ENCODE results near the gene REX1BD.

GRCh38 chr19:18601875-18602274 is 13.3 kb downstream of the REX1BD start:
- TF ChIP-seq TOX (CRISPR knock-in tag; IDR thresholded peaks at IDR 0.05; ENCODE audit: borderline replicate concordance) (no peak), ZNF70 (CRISPR knock-in tag; IDR thresholded peaks at IDR 0.05) (no peak), ZFP3 (CRISPR knock-in tag; IDR thresholded peaks at IDR 0.05) (no peak), ZNF8 (CRISPR knock-in tag; IDR thresholded peaks at IDR 0.05) (no peak), TSHZ2 (CRISPR knock-in tag; IDR thresholded peaks at IDR 0.05) (no peak), ESRRG (CRISPR knock-in tag; IDR thresholded peaks at IDR 0.05) (no peak), RARB (CRISPR knock-in tag; IDR thresholded peaks at IDR 0.05) (no peak), CREB5 (CRISPR knock-in tag; IDR thresholded peaks at IDR 0.05; ENCODE audit: low read depth) (no peak), ISL1 (CRISPR knock-in tag; IDR thresholded peaks at IDR 0.05) (no peak)
- TF ChIP-seq, protein P1, sequence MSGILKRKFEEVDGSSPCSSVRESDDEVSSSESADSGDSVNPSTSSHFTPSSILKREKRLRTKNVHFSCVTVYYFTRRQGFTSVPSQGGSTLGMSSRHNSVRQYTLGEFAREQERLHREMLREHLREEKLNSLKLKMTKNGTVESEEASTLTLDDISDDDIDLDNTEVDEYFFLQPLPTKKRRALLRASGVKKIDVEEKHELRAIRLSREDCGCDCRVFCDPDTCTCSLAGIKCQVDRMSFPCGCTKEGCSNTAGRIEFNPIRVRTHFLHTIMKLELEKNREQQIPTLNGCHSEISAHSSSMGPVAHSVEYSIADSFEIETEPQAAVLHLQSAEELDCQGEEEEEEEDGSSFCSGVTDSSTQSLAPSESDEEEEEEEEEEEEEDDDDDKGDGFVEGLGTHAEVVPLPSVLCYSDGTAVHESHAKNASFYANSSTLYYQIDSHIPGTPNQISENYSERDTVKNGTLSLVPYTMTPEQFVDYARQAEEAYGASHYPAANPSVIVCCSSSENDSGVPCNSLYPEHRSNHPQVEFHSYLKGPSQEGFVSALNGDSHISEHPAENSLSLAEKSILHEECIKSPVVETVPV (CRISPR knock-in tag; IDR thresholded peaks at IDR 0.05) = no peak
- TF ChIP-seq, protein P2, sequence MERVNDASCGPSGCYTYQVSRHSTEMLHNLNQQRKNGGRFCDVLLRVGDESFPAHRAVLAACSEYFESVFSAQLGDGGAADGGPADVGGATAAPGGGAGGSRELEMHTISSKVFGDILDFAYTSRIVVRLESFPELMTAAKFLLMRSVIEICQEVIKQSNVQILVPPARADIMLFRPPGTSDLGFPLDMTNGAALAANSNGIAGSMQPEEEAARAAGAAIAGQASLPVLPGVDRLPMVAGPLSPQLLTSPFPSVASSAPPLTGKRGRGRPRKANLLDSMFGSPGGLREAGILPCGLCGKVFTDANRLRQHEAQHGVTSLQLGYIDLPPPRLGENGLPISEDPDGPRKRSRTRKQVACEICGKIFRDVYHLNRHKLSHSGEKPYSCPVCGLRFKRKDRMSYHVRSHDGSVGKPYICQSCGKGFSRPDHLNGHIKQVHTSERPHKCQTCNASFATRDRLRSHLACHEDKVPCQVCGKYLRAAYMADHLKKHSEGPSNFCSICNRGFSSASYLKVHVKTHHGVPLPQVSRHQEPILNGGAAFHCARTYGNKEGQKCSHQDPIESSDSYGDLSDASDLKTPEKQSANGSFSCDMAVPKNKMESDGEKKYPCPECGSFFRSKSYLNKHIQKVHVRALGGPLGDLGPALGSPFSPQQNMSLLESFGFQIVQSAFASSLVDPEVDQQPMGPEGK (CRISPR knock-in tag; IDR thresholded peaks at IDR 0.05; ENCODE audit: borderline replicate concordance) = no peak
